HepG2 (cell line): ENCODE results near the gene LAMA5. TPM values are rescaled to one million over a fixed set of nuclear protein-coding genes. Genes with fewer than 3 reads are reported as not detected.

ENCODE experiments used
- AGO1 ChIP-seq: fragments of 200-400 bp; formaldehyde crosslinking; IDR thresholded peaks from 2 replicates; pipeline ENCODE4 v1.6.1; 2017; ENCODE audit warnings: mild to moderate bottlenecking, low read depth, low read length, moderate library complexity; ENCODE audit not compliant: poor library complexity, severe bottlenecking
- FLYWCH1 ChIP-seq: sonication (generic); formaldehyde crosslinking; IDR thresholded peaks from 2 replicates; pipeline ENCODE4 v1.8.1; 2023; ENCODE audit warnings: mild to moderate bottlenecking, missing genetic modification reagents
- JARID2 ChIP-seq: sonication (generic); formaldehyde crosslinking; IDR thresholded peaks from 2 replicates; pipeline ENCODE4 v1.8.1; 2023; ENCODE audit warnings: missing genetic modification reagents, inconsistent platforms; ENCODE audit not compliant: insufficient replicate concordance
- KLF9 ChIP-seq: IDR thresholded peaks from 2 replicates; pipeline ENCODE4 v1.6.1; 2016; ENCODE audit warnings: low read depth
- MEF2D ChIP-seq: sonication (generic); formaldehyde crosslinking; IDR thresholded peaks from 2 replicates; pipeline ENCODE4 v1.5.1; 2020; ENCODE audit warnings: mild to moderate bottlenecking, missing genetic modification reagents
- NFATC3 ChIP-seq: sonication (generic); formaldehyde crosslinking; IDR thresholded peaks from 2 replicates; pipeline ENCODE4 v1.5.1; 2020; ENCODE audit warnings: mild to moderate bottlenecking, missing genetic modification reagents
- NFRKB ChIP-seq: fragments of 450-650 bp; IDR thresholded peaks from 2 replicates; pipeline ENCODE4 v1.6.1; 2017
- SIX4 ChIP-seq: sonication (generic); formaldehyde crosslinking; IDR thresholded peaks from 2 replicates; pipeline ENCODE4 v1.4.0; 2020; ENCODE audit warnings: missing genetic modification reagents
- SRSF9 ChIP-seq: fragments of 200-400 bp; formaldehyde crosslinking; IDR thresholded peaks from 2 replicates; pipeline ENCODE4 v1.6.1; 2018; ENCODE audit warnings: borderline replicate concordance, mild to moderate bottlenecking, low read depth, low read length; ENCODE audit not compliant: insufficient read depth, poor library complexity, severe bottlenecking
- TCF7 ChIP-seq: sonication (generic); IDR thresholded peaks from 2 replicates; pipeline ENCODE4 v1.6.1; 2016; ENCODE audit warnings: antibody characterized with exemption, low read depth
- TOE1 ChIP-seq: sonication (generic); formaldehyde crosslinking; IDR thresholded peaks from 2 replicates; pipeline ENCODE4 v1.4.0; 2020; ENCODE audit warnings: mild to moderate bottlenecking, missing genetic modification reagents
- TRIM24 ChIP-seq: sonication (generic); formaldehyde crosslinking; IDR thresholded peaks from 2 replicates; pipeline ENCODE4 v1.8.0; 2022; ENCODE audit warnings: mild to moderate bottlenecking, missing genetic modification reagents
- ZBTB21 ChIP-seq: sonication (generic); formaldehyde crosslinking; IDR thresholded peaks from 2 replicates; pipeline ENCODE4 v1.4.0; 2020; ENCODE audit warnings: missing genetic modification reagents
- ZBTB7A ChIP-seq: sonication (generic); formaldehyde crosslinking; IDR thresholded peaks from 2 replicates; pipeline ENCODE4 v1.8.0; 2022; ENCODE audit warnings: mild to moderate bottlenecking, missing genetic modification reagents
- ZNF335 ChIP-seq: sonication (generic); formaldehyde crosslinking; IDR thresholded peaks from 2 replicates; pipeline ENCODE4 v1.4.0; 2020; ENCODE audit warnings: missing genetic modification reagents
- ZNF484 ChIP-seq: sonication (generic); formaldehyde crosslinking; IDR thresholded peaks from 2 replicates; pipeline ENCODE4 v1.5.1; 2020; ENCODE audit warnings: mild to moderate bottlenecking, low read depth, missing genetic modification reagents, borderline replicate concordance
- ZNF569 ChIP-seq: sonication (generic); formaldehyde crosslinking; IDR thresholded peaks from 2 replicates; pipeline ENCODE4 v1.5.0; 2020; ENCODE audit warnings: mild to moderate bottlenecking, missing genetic modification reagents, moderate library complexity, borderline replicate concordance
- ZNF644 ChIP-seq: IDR thresholded peaks from 2 replicates; pipeline ENCODE4 v1.6.1; 2016; ENCODE audit warnings: low read depth
- ZNF747 ChIP-seq: sonication (generic); formaldehyde crosslinking; IDR thresholded peaks from 2 replicates; pipeline ENCODE4 v1.8.1; 2023; ENCODE audit warnings: missing genetic modification reagents, mild to moderate bottlenecking, borderline replicate concordance
- polyA plus RNA-seq, 8 experiments: library from polyadenylated mRNA; depleted of rRNA in 3 of 8; stranded (reverse) in 7 of 8; unstranded in 1 of 8; fragments of >200 nt; fragmentation: Illumina TruSeq in 4 of 8; extraction: Trizol in 4 of 8; gene quantifications; 2 replicates each; pipeline versions ENCODE4 v1.2.1 to v1.2.3, GENCODE V29; 2011 to 2016; ENCODE audit warnings: low read depth in 4 of 8, missing spikeins in 1 of 8, mixed read lengths in 1 of 8; ENCODE audit not compliant: insufficient read depth in 1 of 8
- total RNA-seq, 5 experiments: library from RNA; depleted of rRNA; stranded (reverse); fragments of >200 nt; fragmentation: Illumina TruSeq; extraction: Trizol; gene quantifications; 2 replicates each; pipeline ENCODE4 v1.2.3, GENCODE V29; 2016; ENCODE audit warnings: low read depth in 1 of 5
- TF ChIP-seq, protein P1 (sequence below): sonication (generic); formaldehyde crosslinking; IDR thresholded peaks from 2 replicates; pipeline ENCODE4 v1.8.1; 2022; ENCODE audit warnings: mild to moderate bottlenecking, missing genetic modification reagents
- TF ChIP-seq, protein P2 (sequence below): sonication (generic); formaldehyde crosslinking; IDR thresholded peaks from 2 replicates; pipeline ENCODE4 v1.5.1; 2020; ENCODE audit warnings: missing genetic modification reagents, mild to moderate bottlenecking, borderline replicate concordance
- TF ChIP-seq, protein P3 (sequence below): sonication (generic); formaldehyde crosslinking; IDR thresholded peaks from 2 replicates; pipeline ENCODE4 v1.5.0; 2020; ENCODE audit warnings: missing genetic modification reagents
- TF ChIP-seq, protein P4 (sequence below): sonication (generic); formaldehyde crosslinking; IDR thresholded peaks from 2 replicates; pipeline ENCODE4 v1.4.0; 2020; ENCODE audit warnings: missing genetic modification reagents
- TF ChIP-seq, protein P5 (sequence below): IDR thresholded peaks from 2 replicates; pipeline ENCODE4 v1.6.1; 2018; ENCODE audit warnings: missing genetic modification reagents

Gene LAMA5
- total and polyA plus RNA-seq, 2 of the 13 experiments (the other 11 are each of a cell fraction or from before 2014, with no cell fraction given) = 21.0 to 44.7 TPM

DNA sequence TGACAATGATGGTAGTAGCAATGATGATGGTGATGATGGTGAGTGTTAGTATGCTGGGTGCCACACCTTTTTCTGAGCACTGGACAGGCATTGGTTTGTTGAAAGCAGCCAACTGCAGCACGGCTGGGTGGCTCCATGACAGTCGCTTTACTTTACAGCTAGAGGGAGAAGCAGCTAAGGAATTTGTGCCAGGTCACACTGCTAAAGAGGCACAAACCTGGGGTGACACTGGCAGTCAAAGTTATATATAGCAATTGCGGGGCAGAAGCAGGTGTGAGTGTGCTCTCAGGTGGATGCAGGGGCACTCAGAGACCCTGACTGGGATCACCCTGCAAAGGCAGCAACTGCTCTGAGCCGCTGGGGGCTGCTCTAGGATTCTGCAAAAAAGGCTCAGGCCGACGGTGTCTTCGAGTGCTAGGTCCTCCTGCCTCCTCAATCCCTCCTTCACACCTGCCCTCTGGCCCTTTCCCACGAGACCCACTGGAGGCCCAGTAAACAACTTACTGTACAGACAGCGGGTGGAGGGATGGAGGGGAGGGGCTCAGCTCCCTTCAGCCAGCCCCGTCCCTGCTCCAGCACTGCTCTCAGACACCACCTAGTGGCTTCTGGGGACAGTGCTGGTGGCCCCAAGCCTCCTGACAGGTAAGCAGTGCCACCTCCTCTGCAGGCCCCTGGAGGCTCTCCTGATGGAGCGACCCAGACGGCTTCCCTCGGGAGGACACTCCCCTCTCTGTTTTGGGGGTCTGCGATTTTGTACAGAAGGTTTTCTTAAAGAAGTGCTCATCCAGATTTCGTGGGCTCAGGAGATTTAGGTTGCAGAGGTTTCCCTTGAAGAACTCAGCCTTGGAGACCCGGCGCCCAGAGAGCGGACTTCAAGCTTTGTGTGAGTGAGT lies 15.4 kb upstream of the LAMA5 start (continued):
- TF ChIP-seq AGO1 (no peak), ZNF335 (no peak), ZBTB21 (CRISPR knock-in tag) (no peak), SIX4 (CRISPR knock-in tag) (peak; percentile 13; the same call in 1 of the 2 replicates), NFRKB (no peak), TOE1 (CRISPR knock-in tag) (no peak), FLYWCH1 (CRISPR knock-in tag) (no peak), SRSF9 (no peak), ZNF747 (CRISPR knock-in tag) (no peak; the same call in 1 of the 2 replicates), ZNF644 (CRISPR knock-in tag) (no peak), ZNF484 (CRISPR knock-in tag) (no peak), TRIM24 (CRISPR knock-in tag) (no peak), TCF7 (no peak), ZBTB7A (CRISPR knock-in tag) (peak; percentile 82; the same call in 1 of the 2 replicates), KLF9 (CRISPR knock-in tag) (0 out of 2 replicates have a peak, but pooled peaks have one; percentile 56), JARID2 (CRISPR knock-in tag) (peak; percentile 90), ZNF569 (CRISPR knock-in tag) (no peak), MEF2D (CRISPR knock-in tag) (peak; percentile 43; the same call in 1 of the 2 replicates), NFATC3 (CRISPR knock-in tag) (no peak)
- TF ChIP-seq, protein P1, sequence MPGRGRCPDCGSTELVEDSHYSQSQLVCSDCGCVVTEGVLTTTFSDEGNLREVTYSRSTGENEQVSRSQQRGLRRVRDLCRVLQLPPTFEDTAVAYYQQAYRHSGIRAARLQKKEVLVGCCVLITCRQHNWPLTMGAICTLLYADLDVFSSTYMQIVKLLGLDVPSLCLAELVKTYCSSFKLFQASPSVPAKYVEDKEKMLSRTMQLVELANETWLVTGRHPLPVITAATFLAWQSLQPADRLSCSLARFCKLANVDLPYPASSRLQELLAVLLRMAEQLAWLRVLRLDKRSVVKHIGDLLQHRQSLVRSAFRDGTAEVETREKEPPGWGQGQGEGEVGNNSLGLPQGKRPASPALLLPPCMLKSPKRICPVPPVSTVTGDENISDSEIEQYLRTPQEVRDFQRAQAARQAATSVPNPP (CRISPR knock-in tag) = no peak
- TF ChIP-seq, protein P2, sequence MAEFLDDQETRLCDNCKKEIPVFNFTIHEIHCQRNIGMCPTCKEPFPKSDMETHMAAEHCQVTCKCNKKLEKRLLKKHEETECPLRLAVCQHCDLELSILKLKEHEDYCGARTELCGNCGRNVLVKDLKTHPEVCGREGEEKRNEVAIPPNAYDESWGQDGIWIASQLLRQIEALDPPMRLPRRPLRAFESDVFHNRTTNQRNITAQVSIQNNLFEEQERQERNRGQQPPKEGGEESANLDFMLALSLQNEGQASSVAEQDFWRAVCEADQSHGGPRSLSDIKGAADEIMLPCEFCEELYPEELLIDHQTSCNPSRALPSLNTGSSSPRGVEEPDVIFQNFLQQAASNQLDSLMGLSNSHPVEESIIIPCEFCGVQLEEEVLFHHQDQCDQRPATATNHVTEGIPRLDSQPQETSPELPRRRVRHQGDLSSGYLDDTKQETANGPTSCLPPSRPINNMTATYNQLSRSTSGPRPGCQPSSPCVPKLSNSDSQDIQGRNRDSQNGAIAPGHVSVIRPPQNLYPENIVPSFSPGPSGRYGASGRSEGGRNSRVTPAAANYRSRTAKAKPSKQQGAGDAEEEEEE (CRISPR knock-in tag) = peak; percentile 68; the same call in 1 of the 2 replicates
- TF ChIP-seq, protein P3, sequence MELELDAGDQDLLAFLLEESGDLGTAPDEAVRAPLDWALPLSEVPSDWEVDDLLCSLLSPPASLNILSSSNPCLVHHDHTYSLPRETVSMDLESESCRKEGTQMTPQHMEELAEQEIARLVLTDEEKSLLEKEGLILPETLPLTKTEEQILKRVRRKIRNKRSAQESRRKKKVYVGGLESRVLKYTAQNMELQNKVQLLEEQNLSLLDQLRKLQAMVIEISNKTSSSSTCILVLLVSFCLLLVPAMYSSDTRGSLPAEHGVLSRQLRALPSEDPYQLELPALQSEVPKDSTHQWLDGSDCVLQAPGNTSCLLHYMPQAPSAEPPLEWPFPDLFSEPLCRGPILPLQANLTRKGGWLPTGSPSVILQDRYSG (CRISPR knock-in tag) = no peak
- TF ChIP-seq, protein P4, sequence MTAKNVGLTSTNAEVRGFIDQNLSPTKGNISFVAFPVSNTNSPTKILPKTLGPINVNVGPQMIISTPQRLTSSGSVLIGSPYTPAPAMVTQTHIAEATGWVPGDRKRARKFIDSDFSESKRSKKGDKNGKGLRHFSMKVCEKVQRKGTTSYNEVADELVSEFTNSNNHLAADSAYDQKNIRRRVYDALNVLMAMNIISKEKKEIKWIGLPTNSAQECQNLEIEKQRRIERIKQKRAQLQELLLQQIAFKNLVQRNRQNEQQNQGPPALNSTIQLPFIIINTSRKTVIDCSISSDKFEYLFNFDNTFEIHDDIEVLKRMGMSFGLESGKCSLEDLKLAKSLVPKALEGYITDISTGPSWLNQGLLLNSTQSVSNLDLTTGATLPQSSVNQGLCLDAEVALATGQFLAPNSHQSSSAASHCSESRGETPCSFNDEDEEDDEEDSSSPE (CRISPR knock-in tag) = peak; percentile 41; the same call in 1 of the 2 replicates
- TF ChIP-seq, protein P5, sequence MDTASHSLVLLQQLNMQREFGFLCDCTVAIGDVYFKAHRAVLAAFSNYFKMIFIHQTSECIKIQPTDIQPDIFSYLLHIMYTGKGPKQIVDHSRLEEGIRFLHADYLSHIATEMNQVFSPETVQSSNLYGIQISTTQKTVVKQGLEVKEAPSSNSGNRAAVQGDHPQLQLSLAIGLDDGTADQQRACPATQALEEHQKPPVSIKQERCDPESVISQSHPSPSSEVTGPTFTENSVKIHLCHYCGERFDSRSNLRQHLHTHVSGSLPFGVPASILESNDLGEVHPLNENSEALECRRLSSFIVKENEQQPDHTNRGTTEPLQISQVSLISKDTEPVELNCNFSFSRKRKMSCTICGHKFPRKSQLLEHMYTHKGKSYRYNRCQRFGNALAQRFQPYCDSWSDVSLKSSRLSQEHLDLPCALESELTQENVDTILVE = peak; percentile 52; the same call in 1 of the 2 replicates
